Measurements from ENCODE around the gene SCFD2. TPM values are rescaled to one million over a fixed set of nuclear protein-coding genes. Genes with fewer than 3 reads are reported as not detected.
"Not testable (repeated sequence)": the region's sequence is repeated elsewhere in the genome, so short reads cannot be mapped to it uniquely, and the experiment has no call there.

SCFD2 gene
- total RNA-seq, 4 donors from 2014 or later: 12.7 to 23.7 (median 18.3) TPM

- in situ Hi-C loops (cut with MboI; ENCODE audit: low pct_ligation_motif_present in 1 of 4, low pct_unique_long_range_greater_than_20kb in 1 of 4, low sequenced_read_pairs in 3 of 4) (no loop called here), intact Hi-C loops (cut with DNase I; ENCODE audit: low total_unique reads) (no loop called here)
- peaks cover 0 to 23% (median 4%) of the 10 kb centered on the region in 4 donors for H3K4me1 ChIP-seq
- no peaks in the 10 kb centered on the region for H3K27me3 ChIP-seq
- no peaks in the 10 kb centered on the region for H3K36me3 ChIP-seq
- 52 to 63% methylated on average over 4 of the region's 4 CpGs for WGBS, 2 donors (ENCODE audit: low coverage in 1 of 2)
- TF ChIP-seq, protein P1, sequence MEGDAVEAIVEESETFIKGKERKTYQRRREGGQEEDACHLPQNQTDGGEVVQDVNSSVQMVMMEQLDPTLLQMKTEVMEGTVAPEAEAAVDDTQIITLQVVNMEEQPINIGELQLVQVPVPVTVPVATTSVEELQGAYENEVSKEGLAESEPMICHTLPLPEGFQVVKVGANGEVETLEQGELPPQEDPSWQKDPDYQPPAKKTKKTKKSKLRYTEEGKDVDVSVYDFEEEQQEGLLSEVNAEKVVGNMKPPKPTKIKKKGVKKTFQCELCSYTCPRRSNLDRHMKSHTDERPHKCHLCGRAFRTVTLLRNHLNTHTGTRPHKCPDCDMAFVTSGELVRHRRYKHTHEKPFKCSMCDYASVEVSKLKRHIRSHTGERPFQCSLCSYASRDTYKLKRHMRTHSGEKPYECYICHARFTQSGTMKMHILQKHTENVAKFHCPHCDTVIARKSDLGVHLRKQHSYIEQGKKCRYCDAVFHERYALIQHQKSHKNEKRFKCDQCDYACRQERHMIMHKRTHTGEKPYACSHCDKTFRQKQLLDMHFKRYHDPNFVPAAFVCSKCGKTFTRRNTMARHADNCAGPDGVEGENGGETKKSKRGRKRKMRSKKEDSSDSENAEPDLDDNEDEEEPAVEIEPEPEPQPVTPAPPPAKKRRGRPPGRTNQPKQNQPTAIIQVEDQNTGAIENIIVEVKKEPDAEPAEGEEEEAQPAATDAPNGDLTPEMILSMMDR (IDR thresholded peaks at IDR 0.05): no peak
- no peak for DNase-seq
- H3K9me3 ChIP-seq: no peaks in the 10 kb centered on the region
- H3K27ac ChIP-seq: no peak overlapping the region
- H3K4me3 ChIP-seq: no peak overlapping the region
These were observed 215.0 kb downstream of the SCFD2 start for GRCh38 chr4:53150631-53151488.

- intact Hi-C loops (cut with DNase I; ENCODE audit: low total_unique reads) (no loop called here), in situ Hi-C loops (cut with MboI; ENCODE audit: low pct_ligation_motif_present in 1 of 4, low pct_unique_long_range_greater_than_20kb in 1 of 4, low sequenced_read_pairs in 3 of 4) (no loop called here)
- Histone ChIP-seq H3K9me3 (no peaks in the 10 kb centered on the region), H3K4me1 (peaks cover 0 to 23% (median 4%) of the 10 kb centered on the region in 4 donors), H3K36me3 (peaks cover 0 to 8% (median 0%) of the 10 kb centered on the region in 4 donors), H3K4me3 (no peak overlapping the region), H3K27ac (no peak overlapping the region), H3K27me3 (no peaks in the 10 kb centered on the region)
- TF ChIP-seq EP300 (IDR thresholded peaks at IDR 0.05; ENCODE audit: low read depth) (no peak), POLR2AphosphoS5 (IDR thresholded peaks at IDR 0.05) (no peak)
- DNase-seq: no peak
These were observed 218.2 kb downstream of the SCFD2 start for GRCh38 chr4:53147711-53148110.

DNA sequence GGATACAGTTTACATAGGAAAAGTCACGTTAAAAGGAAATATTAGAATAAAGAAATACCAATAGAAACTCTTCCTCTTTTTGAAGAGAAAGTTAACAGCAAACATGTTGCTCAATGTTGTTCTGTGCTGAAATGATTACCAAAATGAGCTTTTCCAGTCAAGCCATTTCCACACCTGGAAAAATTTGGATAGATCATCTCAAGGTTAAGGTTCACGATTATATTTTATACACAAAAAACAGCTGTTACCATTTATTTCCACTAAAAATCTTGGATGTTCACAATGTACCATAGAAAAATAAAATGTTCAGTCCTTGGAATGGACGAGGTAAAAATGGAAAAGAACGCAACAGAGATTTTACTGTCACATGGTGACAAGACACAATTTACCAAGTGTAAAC is 218.7 kb downstream of the SCFD2 start:
- in situ Hi-C loops (cut with MboI; ENCODE audit: low pct_ligation_motif_present in 1 of 4, low pct_unique_long_range_greater_than_20kb in 1 of 4, low sequenced_read_pairs in 3 of 4): no loop called here
- Histone ChIP-seq H3K4me3 (no peak overlapping the region), H3K27me3 (no peaks in the 10 kb centered on the region), H3K9me3 (no peaks in the 10 kb centered on the region), H3K4me1 (peaks cover 0 to 23% (median 4%) of the 10 kb centered on the region in 4 donors), H3K27ac (no peak overlapping the region), H3K36me3 (peaks cover 0 to 8% (median 0%) of the 10 kb centered on the region in 4 donors)
- intact Hi-C loops (cut with DNase I; ENCODE audit: low total_unique reads): no loop called here
- TF ChIP-seq EP300 (IDR thresholded peaks at IDR 0.05; ENCODE audit: low read depth) (no peak), POLR2AphosphoS5 (IDR thresholded peaks at IDR 0.05) (no peak), POLR2A (IDR thresholded peaks at IDR 0.05) (no peak)
- TF ChIP-seq, protein P1 (IDR thresholded peaks at IDR 0.05): no peak
- 74 to 89% methylated on average over 3 to 4 of the region's 4 CpGs for WGBS, 2 donors (ENCODE audit: low coverage in 1 of 2)
- DNase-seq: no peak

DNA sequence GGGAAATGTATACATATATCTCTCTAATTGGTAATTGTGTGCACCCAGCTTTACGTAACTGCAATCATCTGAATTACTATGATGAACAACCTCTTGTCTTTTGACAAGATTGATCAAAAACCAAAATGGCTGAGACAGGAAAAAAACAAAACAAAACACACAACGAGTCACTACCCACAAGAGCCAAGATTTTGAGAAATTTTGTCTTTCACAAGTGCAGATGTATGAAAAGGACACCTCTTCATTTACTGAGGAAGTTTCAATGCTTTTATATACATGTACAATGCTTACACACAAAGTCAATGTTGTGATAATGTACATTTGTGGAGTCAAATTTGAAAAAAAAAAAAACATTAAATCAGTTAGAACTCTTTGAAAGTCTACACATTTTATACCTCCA is 224.6 kb downstream of the SCFD2 start:
- intact Hi-C loops (cut with DNase I; ENCODE audit: low total_unique reads): no loop called here

DNA sequence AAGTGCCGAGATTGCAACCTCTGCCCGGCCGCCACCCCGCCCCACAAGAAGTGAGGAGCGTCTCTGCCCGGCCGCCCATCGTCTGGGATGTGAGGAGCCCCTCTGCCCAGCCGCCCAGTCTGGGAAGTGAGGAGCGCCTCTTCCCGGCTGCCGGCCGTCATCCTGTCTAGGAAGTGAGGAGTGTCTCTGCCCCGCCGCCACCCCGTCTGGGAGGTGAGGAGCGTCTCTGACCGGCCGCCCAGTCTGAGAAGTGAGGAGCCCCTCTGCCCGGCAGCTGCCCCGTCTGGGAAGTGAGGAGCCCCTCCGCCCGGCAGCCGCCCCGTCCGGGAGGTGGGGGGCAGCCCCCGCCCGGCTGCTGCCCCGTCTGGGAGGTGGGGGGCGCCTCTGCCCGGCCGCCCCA is 226.6 kb downstream of the SCFD2 start:
- H3K9me3 ChIP-seq; DNase-seq; H3K4me3 ChIP-seq; H3K36me3 ChIP-seq; intact Hi-C loops (cut with DNase I; ENCODE audit: low total_unique reads); in situ Hi-C loops (cut with MboI; ENCODE audit: low pct_ligation_motif_present in 1 of 4, low pct_unique_long_range_greater_than_20kb in 1 of 4, low sequenced_read_pairs in 3 of 4); H3K27me3 ChIP-seq; H3K4me1 ChIP-seq; H3K27ac ChIP-seq: not testable (repeated sequence)
- WGBS, 2 donors (ENCODE audit: low coverage in 1 of 2): 98% methylated on average over 30 of the region's 32 CpGs; no CpG with 5 or more reads in 1 of the 2 donors

More for the DNA sequence above, 224.6 kb downstream of the SCFD2 start:
- no peaks in the 10 kb centered on the region for H3K4me1 ChIP-seq
- H3K27me3 ChIP-seq: no peaks in the 10 kb centered on the region
- H3K36me3 ChIP-seq: peaks cover 0 to 8% (median 0%) of the 10 kb centered on the region in 4 donors
- no peak overlapping the region for H3K4me3 ChIP-seq
- no peak for DNase-seq
- no peak for TF ChIP-seq POLR2A (IDR thresholded peaks at IDR 0.05)
- no peak for TF ChIP-seq POLR2AphosphoS5 (IDR thresholded peaks at IDR 0.05)
- TF ChIP-seq, protein P1 (IDR thresholded peaks at IDR 0.05): no peak
- TF ChIP-seq EP300 (IDR thresholded peaks at IDR 0.05; ENCODE audit: low read depth): no peak
- no peak overlapping the region for H3K27ac ChIP-seq
- in situ Hi-C loops (cut with MboI; ENCODE audit: low pct_ligation_motif_present in 1 of 4, low pct_unique_long_range_greater_than_20kb in 1 of 4, low sequenced_read_pairs in 3 of 4): no loop called here
- H3K9me3 ChIP-seq: no peaks in the 10 kb centered on the region
- 78 to 91% methylated on average over 2 of the region's 2 CpGs for WGBS, 2 donors (ENCODE audit: low coverage in 1 of 2)
